Measurements from ENCODE around the gene SLC5A7. TPM values are rescaled to one million over a fixed set of nuclear protein-coding genes. Genes with fewer than 3 reads are reported as not detected.

The SLC5A7 gene
- total RNA-seq, 1 donor from 2014 or later: 0.51 TPM

Other genes with a start within 250 kb of the SLC5A7 start
- not detected for gene RGPD4, start 159.6 kb upstream of the SLC5A7 start, total RNA-seq

Data from tongue (tissue), 1 donor.